ENCODE results near the gene PFKFB2.

Gene PFKFB2

GRCh38 chr1:207081806-207082205 is 28.7 kb downstream of the PFKFB2 start:
- DNase-seq = no peak
- intact Hi-C loops (cut with DNase I) = no loop called here

DNA sequence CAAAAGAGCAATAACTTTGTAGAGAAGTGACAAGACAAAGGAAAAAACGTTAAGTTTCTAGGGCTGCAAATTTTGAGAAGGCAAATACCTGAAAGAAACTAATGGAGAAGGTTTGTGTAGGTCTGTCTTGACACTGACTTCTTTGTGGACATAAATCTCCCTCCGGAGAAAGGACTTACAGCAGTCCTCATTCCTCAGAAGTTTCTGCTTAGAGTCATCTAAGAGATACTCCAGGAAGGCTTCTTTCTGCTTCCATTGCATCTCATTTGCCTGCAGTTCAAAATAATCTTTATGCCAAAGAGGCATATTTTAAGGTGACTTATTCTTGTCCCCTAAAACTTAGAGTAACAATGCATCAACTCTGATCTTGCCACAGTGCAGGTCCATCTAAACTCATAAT is 31.2 kb downstream of the PFKFB2 start:
- no peak for DNase-seq
- intact Hi-C loops (cut with DNase I) = loop anchor here (2.0 kb wide), 2 partner anchors 321 to 415 kb away; no protein-coding TSS in a partner anchor

GRCh38 chr1:207084701-207085180 is 31.7 kb downstream of the PFKFB2 start:
- intact Hi-C loops (cut with DNase I) = loop anchor here (2.0 kb wide), 2 partner anchors 320 to 414 kb away; no protein-coding TSS in a partner anchor
- DNase-seq = peak in 3 of 10 donors; percentile 21 to 39 (median 28)

- intact Hi-C loops (cut with DNase I) = loop anchor here (2.0 kb wide), 2 partner anchors 319 to 413 kb away; no protein-coding TSS in a partner anchor
- no peak for DNase-seq
Measured at GRCh38 chr1:207085887-207086286, 32.8 kb downstream of the PFKFB2 start.

GRCh38 chr1:207088161-207088560 is 35.1 kb downstream of the PFKFB2 start:
- no peak for DNase-seq
- intact Hi-C loops (cut with DNase I) = no loop called here

DNA sequence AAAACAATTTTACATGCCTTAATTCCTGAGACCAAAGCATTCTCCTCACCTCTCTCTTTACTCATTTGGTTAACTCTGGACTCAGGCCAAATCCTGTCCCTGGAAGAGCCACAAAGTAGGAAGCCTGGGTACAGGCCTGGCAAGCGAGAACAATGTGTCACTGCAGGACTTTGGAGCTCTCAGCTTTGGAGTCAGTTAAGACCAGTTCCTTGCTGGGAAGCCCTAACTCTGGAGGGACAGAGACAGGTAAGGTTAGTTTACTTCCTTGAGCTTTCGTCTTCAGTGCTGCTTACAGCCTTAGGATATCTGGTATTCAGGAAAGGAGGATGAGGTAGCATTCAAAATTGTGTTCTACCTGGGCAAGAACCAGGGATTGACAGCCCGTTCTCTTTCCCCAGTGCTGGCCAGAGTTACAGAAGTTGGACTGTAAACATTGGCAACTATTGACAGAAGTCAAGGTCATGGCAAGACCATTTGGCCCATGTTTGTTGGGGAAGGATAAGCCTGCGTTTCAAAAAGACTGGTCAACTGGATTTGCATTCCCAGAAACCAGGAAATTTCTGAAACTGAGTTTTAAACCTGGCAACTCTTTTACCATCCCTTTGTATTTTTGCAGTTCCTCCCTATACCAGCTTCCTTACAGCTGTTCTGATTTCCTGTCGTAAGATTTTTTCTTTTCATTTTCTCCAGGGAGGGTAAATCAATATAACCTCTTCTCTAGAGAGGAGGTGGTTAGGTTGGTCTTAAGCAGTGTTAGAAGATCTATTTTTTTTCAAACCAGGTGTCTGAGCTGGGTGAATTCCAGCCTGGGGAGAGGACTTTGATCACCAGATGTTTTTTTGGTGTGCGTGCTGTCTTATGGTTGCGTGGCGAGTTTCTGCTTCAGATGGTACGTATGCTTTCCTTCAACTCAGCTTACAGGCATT is 35.9 kb downstream of the PFKFB2 start, which contains the start of gene C4BPB:
C4BPB (plus strand) TSS at position 160 of the 926 bp plus-strand sequence; CDS start at position 832, 672 bp downstream.
- DNase-seq = no peak
- intact Hi-C loops (cut with DNase I) = no loop called here

DNA sequence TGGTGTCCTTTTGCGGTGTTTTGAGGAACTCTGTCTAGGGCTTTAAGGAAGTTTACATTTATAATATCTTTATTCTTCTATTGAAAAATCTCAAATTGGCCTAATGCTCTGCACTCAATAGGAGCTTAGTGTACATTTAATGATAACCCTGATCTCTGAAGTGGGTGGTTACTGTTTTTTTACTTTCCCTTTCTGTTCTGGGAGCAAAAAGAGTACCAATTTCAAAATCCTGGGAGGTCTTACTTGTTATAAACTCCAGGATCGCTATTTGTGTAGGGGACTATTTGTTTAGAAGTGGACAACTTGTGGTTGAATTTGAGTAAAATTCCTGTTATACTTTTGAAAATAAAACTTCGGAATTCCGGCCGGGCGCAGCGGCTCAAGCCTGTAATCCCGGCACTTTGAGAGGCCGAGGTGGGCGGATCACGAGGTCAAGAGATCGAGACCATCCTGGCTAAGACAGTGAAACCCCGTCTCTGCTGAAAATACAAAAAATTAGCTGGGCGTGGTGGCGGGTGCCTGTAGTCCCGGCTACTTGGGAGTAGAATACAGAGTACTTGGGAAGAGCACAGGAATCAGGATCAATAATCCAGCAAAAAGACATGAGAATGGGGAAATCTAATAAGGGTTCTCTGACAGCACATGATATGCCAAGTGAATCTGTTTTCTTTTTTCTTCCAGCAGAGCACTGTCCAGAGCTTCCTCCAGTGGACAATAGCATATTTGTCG is 36.7 kb downstream of the PFKFB2 start:
- intact Hi-C loops (cut with DNase I) = no loop called here
- no peak for DNase-seq

DNA sequence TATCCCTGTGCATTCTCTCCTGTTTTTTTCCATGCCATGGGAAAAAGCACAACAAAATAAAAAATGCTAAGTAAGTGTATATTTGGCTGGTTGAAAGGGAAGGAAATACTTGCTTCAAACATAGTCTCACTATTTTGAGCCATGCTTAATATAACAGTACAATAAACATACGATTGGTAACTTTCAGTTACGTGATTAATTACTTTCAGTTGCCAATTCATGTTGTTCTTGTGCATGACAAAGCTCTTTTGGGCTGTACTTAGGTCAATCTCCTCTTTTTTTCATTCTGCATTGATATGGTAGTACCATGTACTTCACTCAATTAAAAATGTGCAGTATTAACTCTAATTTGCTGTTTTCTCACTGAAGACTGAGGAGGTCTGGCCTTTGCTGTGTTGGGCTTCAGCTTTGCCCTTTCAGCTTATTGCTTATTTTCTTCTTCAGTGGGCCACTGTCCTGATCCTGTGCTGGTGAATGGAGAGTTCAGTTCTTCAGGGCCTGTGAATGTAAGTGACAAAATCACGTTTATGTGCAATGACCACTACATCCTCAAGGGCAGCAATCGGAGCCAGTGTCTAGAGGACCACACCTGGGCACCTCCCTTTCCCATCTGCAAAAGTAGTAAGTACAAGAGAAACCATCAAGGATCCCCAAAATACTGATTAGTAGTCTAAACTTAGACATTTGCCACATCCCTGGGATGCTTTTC is 38.3 kb downstream of the PFKFB2 start:
- intact Hi-C loops (cut with DNase I) = no loop called here
- no peak for DNase-seq

DNA sequence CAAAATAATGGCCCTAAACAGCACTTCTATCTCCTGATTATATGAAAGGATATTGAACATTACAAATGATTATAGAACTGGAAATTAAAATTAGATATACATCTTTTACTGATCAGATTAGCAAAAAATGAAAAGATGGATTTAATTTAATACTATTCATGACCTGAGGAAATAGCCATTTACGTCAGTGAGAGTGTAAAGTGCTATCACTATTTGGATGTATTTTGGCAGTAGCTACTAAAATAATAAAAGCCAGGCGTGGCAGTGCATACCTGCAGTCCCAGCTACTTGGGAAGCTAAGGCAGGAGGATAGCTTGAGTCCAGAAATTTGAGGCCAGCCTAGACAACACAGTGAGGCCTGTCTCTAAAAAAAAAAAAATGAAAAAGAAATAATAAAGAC is 40.9 kb downstream of the PFKFB2 start:
- DNase-seq = no peak
- intact Hi-C loops (cut with DNase I) = no loop called here

DNA sequence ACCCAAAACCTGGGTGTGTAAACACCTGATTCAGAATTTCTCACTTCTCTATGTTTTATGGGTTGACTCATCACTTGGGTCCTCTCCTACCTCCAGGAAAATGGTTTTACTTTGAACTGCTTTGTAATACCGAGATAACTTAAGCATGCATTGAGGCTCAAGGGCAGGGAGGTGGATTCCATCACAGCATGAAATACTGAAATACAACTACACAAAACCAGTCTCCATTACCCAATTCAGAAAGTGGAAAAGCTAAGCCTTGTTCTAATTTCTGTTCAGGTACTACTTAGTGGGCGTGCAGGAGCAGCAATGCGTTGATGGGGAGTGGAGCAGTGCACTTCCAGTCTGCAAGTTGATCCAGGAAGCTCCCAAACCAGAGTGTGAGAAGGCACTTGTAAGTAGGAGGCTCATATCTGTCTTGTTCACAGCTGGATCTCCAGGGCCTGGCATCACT is 44.8 kb downstream of the PFKFB2 start:
- intact Hi-C loops (cut with DNase I) = no loop called here
- DNase-seq = no peak

GRCh38 chr1:207101720-207102119 is 48.6 kb downstream of the PFKFB2 start:
- no peak for DNase-seq
- intact Hi-C loops (cut with DNase I) = no loop called here

- intact Hi-C loops (cut with DNase I) = no loop called here
- no peak for DNase-seq
Measured at GRCh38 chr1:207102146-207102545, 49.1 kb downstream of the PFKFB2 start.

- no peak for DNase-seq
- intact Hi-C loops (cut with DNase I) = no loop called here
Measured at GRCh38 chr1:207102659-207103058, 49.6 kb downstream of the PFKFB2 start.

DNA sequence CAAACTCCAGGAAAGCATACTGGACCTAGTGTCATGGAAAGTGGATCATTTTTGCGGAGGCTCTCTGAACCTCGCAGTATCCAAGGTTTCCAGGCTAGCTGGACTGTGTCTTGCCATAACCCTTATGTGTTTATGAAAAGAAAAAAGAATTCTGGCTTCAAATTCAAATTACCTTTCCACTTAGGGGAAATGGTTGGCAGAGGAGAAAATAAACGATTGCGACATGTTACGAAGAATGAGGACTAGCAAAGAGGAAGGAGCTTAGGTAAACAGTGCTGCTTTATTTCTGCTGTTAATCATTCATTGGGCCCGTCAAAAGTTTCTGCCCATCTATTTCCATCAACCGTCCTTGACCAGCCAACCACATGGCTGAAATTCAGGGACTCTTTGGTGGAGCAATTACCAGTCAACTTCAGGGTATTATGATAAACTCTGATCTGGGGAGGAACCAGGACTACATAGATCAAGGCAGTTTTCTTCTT is 50.9 kb downstream of the PFKFB2 start, which contains the start of gene C4BPA:
C4BPA (plus strand) TSS at position 342 of the 482 bp plus-strand sequence. CDS start 8,793 bp downstream, outside the sequence.
- intact Hi-C loops (cut with DNase I) = no loop called here

DNA sequence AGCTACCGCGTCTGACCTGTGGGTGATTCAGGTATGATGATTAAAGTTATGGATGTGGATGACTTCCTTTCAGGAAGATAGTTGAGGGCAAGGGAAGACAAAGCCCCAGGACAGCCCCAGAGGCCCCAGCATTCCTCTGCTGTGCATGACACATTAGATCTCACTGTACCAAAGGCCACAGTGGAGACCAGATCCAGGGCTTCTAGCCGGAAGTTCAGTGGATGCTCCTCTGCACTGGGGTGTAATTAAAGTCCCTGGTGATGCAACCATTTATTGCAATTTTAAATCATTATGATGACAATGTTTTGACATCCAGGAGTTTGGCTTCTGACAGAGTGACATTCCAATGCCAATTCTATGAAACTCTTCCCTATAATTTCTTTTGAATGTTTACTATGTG is 55.9 kb downstream of the PFKFB2 start:
- DNase-seq = no peak
- intact Hi-C loops (cut with DNase I) = no loop called here

More for the DNA sequence above, 50.9 kb downstream of the PFKFB2 start, which contains the start of gene C4BPA:
- no peak for DNase-seq

DNA sequence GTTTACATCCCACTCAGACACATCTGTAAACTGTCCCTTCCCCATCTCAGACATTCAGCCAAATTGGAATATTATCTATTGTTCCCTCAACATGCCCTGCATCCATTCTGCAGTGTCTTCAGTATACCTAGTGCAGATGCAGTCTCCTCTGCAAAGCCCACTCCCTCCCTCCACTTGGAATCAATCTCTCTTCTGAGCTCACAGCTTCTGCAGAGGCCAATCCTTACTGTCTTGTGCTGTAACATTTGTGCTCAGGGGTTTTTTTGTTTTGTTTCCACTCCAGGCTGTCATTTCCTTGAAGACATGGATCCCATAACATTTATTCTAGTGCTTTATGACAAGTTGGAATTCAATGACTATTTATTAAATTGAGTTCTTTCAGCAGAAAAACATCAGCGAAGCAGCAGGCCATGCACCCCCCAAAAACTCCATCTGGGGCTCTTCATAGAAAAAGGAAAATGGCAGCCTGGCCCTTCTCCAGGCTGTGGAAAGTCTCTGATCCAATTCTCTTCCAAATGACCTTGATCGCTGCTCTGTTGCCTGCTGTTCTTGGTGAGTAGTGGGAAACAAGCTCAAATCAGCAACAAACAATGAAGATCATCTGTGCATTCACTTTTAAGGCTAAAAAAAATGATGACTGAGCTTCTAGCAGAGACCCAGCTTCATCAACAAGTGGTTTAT is 59.7 kb downstream of the PFKFB2 start:
- DNase-seq = no peak
- intact Hi-C loops (cut with DNase I) = no loop called here

- intact Hi-C loops (cut with DNase I) = no loop called here
- DNase-seq = no peak
Measured at GRCh38 chr1:207115269-207115668, 62.2 kb downstream of the PFKFB2 start.

GRCh38 chr1:207124389-207124788 is 71.3 kb downstream of the PFKFB2 start:
- no peak for DNase-seq
- intact Hi-C loops (cut with DNase I) = no loop called here

GRCh38 chr1:207128336-207128921 is 75.4 kb downstream of the PFKFB2 start:
- intact Hi-C loops (cut with DNase I) = no loop called here
- no peak for DNase-seq

Data from posterior cingulate gyrus (tissue), 11 donors.